NCI-H748 (cell line): ENCODE measurements around the gene ASXL2.
"Not testable (repeated sequence)": the region's sequence is repeated elsewhere in the genome, so short reads cannot be mapped to it uniquely, and the experiment has no call there.

Source experiments
- DNase-seq: peaks from one replicate; lab custom pipeline; 2025; ENCODE audit not compliant: unreplicated experiment; lab: John Stamatoyannopoulos, UW

Gene ASXL2

GRCh38 chr2:25742501-25742900, 135.8 kb downstream of the ASXL2 start:
- DNase-seq, result no peak

DNA sequence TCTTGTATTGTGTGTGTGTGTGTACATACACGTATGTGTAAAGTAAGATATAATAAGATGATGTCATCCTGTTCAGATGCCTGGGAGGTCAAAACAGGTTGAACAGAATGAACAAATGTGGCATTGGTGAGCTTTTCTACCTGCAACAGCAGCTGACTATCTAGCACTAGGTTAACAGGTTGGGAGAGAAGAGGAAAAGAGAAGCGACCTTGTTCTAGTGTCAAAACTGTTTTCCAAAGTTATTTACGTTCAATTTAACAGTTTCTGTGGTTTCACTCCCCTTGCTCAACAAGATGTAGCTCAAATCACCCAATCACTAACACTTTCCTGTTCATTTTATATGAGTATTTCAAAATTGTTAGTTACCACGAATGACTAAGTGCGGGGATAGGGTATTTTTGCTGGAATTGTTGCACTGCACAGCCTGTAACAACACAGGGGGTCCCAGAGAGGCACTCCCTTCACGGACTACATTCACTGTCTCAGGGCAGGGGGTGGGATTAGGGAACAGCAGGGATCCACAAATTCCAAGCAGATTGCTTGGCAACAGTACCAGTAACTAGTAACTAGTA, 137.4 kb downstream of the ASXL2 start:
- DNase-seq, result no peak

DNA sequence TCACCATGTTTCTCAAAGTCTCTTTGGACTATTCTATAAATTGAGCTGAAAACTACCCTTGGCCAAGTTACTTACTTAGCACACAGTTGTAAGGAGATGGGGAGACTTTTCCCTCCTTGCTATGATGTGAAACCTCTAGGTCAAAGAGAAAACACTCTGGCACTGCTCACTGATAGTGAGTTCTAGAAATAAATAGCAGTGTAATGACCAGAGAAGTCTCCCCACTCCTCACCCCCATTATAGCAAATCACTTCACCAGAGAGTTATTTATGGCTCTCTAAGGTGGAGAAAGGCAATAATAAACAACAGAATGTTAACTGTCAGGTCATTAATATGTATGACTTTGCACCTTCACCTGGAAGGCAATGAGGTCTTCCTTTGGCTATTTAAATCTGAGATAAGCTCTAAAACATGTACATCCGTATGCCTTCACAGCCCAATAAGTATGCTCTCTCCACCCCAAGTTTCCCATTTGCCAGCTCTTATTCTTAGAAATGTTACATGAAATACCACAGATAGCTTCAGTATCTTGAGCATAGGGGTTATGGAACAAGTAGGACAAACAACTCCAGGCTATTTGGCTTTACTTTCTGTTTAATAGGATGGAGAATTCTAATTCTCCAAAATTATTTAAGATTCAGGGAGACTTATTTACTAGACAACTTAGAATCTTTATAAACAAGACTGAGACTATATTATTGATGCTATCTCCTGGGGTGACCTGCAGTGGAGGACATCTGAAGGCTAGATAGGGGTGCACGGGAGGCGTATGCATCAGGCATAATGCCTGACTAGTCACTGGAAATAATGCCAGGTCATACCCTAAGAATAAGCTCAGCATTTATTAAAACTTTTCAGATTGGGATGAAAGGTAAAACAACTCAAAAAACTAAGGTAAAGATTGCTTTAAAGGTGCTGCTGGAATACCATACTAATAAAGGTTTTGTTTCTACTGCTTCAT, 139.6 kb downstream of the ASXL2 start:
- DNase-seq, result no peak

DNA sequence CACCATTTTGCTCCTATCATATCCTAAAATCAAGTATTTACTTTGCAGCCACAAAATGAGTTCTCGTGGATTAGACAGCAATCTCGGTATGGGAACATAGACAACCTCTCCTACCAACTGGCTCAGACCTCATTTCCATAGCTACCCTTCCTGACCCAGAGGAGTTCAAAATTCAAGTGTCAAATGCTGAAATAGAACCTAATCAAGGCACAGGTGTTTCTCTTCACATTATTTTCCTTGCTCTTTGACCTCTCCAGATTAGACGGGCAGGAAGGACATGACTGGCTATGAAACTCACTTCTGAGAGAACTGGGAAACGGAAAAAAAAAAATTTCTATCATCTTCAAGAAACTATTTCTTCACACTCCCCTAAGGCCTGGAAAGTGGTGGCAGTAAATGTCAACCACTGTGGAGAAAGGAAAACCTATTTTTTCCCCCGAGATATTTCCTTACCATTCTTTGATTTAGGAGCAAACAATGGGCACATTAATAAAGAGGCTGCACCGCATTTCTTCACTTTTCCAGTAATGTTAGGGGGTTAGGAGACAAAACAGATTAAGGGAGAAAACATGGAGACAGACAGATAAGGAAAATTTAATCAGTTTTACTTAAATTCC, 141.3 kb downstream of the ASXL2 start:
- DNase-seq, result no peak

GRCh38 chr2:25735835-25736234, 142.5 kb downstream of the ASXL2 start:
- DNase-seq, result no peak

DNA sequence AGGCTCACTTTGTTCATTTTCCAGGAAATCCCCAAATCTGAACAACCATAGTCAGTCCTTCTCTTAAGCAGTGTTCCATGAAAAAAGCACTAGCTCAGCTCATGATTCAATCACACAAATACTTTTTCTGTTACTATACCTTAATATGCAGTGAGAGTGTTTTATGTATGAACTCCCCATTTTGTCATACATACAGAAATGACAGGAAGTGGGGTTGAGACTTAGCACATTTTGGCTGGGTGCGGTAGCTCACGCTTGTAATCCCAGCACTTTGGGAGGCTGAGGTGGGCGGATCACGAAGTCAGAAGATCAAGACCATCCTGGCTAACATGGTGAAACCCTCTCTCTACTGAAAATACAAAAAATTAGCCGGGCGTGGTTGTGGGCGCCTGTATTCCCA, 149.7 kb downstream of the ASXL2 start:
- no peak for DNase-seq

DNA sequence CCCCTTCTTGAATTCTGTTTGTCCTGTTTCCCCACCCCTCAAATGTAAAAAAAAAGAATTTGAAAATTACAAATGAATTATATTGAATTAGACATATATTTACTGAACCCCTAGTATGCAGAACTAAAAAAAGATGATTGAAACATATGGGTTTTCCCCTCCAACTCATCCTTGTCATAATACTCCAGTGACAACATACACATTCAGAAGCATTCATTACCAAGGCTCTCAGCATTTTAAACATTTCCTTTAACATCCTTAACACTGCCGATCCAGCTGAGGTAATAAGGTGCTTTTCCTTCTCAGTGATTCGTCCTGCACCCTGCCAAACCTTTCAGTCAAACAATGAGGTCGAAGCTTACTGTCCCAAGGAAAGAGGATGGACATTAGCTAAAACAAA, 151.8 kb downstream of the ASXL2 start:
- DNase-seq, result no peak

DNA sequence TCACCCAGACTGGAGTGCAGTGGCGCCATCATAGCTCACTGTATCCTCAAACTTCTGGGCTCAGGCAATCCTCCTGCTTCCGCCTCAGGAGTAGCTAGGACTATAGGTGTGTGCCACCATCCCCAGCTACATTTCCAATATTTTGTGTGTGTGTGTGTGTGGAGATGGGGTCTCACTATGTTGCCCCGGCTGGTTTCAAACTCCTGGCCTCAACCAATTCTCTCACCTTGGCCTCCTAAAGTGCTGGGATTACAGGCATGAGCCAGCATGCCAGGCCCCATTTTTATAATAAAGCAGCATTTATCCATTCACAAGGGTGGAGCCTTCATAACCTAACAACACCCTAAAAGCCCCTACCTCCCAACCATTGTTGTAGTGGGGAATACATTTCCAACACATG, 152.4 kb downstream of the ASXL2 start:
- no peak for DNase-seq

GRCh38 chr2:25724756-25725155, 153.5 kb downstream of the ASXL2 start:
- DNase-seq, result no peak

GRCh38 chr2:25722224-25722623, 156.1 kb downstream of the ASXL2 start:
- no peak for DNase-seq

GRCh38 chr2:25720575-25720974, 157.7 kb downstream of the ASXL2 start:
- no peak for DNase-seq

- DNase-seq, result no peak
These were observed 163.5 kb downstream of the ASXL2 start for GRCh38 chr2:25714740-25715139.

GRCh38 chr2:25712455-25712854, 165.8 kb downstream of the ASXL2 start:
- DNase-seq, result no peak

DNA sequence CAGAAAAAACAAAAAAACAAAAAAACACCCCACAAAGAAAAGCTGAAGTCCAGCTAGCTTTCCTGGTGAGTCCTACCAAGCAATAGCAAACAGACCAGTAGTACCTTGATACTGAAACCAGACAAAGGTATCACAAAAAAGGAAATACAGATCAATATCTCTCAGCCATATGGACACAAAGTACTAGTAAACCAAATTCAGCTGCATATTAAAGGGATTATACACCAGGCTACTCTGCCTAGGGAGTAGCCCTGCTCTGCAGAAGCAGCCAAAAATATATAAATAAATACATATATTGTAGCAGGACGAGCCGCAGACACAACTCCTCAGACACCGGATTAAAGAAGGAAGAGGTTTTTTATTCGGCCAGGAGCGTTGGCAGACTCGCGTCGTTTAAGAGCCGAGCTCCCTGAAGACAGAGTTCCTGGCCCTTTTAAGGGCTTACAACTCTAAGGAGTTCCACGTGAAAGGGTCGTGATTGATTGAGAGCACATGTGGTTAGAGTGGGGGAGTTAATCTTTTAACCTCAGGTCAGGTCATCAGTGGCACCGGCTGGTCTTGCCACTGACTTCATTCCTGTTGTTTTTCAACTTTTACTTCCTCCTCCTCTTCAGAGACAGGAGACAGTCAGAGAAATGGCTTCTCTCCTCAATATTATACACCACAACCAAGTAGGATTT, 166.5 kb downstream of the ASXL2 start:
- no peak for DNase-seq

- DNase-seq, result no peak
These were observed 167.5 kb downstream of the ASXL2 start for GRCh38 chr2:25710750-25711149.

GRCh38 chr2:25709349-25709748, 168.9 kb downstream of the ASXL2 start:
- DNase-seq, result no peak

- no peak for DNase-seq
These were observed 170.2 kb downstream of the ASXL2 start for GRCh38 chr2:25707927-25708590.

GRCh38 chr2:25705575-25705974, 172.7 kb downstream of the ASXL2 start:
- DNase-seq, result not testable (repeated sequence)

DNA sequence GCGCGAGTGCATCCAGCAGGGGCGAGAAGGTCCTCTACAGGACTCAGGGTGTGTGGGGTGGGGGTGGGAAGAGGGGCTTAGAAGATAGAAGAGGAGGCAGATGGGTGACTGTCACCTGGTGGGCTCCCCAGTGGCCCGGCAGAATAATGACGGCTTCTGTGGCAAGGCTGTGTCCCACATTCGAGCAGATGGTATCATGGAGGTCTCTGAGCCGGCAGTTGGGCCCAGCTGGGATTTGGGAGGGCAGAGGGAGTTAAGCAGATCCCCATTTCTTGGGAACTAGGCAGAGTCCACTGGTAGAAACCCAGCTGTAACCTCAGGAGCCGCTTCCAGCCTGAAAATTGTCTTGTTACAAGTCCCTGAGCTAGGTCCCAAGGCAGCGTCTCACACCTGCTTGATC, 176.5 kb downstream of the ASXL2 start:
- no peak for DNase-seq

- DNase-seq, result peak; percentile 59
These were observed 178.0 kb downstream of the ASXL2 start for GRCh38 chr2:25700221-25700660.

GRCh38 chr2:25699216-25699615, 179.1 kb downstream of the ASXL2 start:
- DNase-seq, result peak; percentile 11
